ENCODE results near the gene KRTCAP2. TPM values are rescaled to one million over a fixed set of nuclear protein-coding genes. Genes with fewer than 3 reads are reported as not detected.

KRTCAP2 gene
- total RNA-seq, 1 donor from 2014 or later = 117 TPM

DNA sequence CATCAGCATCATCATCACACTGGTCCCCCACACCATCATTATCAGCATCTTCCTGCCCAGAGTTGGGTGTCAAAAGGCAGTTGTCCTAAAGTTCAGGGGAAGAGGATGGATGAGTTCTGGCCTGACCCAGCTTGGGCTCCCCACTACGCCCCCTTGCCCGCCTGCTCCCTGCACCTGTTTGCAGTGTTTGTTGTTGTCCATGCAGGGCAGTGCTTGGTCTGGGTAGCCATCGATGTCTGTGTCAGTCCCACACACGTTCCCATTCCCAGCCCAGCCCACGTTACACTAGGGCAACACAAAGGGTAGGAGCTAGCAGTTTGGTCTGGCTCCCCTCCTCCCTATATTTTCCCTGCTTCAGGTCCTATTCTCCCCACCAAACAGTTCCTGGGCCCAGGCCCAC lies 27.8 kb upstream of the KRTCAP2 start:
- intact Hi-C loops (cut with DNase I) = no loop called here
- Histone ChIP-seq H3K4me1 (peaks cover 7% of the 10 kb centered on the region), H3K27ac (no peak overlapping the region), H3K9me3 (no peaks in the 10 kb centered on the region), H3K36me3 (peaks cover 0 to 4% of the 10 kb centered on the region in 2 donors), H3K27me3 (no peaks in the 10 kb centered on the region), H3K4me3 (no peak overlapping the region)
- no peak for DNase-seq (ENCODE audit: extremely low spot score in 2 of 2)
- TF ChIP-seq POLR2AphosphoS5 (IDR thresholded peaks at IDR 0.05; ENCODE audit: insufficient read depth in 1 of 2, low read depth in 1 of 2) (no peak), POLR2A (IDR thresholded peaks at IDR 0.05) (no peak)
- TF ChIP-seq, protein P1, sequence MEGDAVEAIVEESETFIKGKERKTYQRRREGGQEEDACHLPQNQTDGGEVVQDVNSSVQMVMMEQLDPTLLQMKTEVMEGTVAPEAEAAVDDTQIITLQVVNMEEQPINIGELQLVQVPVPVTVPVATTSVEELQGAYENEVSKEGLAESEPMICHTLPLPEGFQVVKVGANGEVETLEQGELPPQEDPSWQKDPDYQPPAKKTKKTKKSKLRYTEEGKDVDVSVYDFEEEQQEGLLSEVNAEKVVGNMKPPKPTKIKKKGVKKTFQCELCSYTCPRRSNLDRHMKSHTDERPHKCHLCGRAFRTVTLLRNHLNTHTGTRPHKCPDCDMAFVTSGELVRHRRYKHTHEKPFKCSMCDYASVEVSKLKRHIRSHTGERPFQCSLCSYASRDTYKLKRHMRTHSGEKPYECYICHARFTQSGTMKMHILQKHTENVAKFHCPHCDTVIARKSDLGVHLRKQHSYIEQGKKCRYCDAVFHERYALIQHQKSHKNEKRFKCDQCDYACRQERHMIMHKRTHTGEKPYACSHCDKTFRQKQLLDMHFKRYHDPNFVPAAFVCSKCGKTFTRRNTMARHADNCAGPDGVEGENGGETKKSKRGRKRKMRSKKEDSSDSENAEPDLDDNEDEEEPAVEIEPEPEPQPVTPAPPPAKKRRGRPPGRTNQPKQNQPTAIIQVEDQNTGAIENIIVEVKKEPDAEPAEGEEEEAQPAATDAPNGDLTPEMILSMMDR (IDR thresholded peaks at IDR 0.05) = no peak

- Histone ChIP-seq H3K27me3 (no peaks in the 10 kb centered on the region), H3K9me3 (no peaks in the 10 kb centered on the region), H3K4me3 (no peak overlapping the region), H3K36me3 (peaks cover 0 to 4% of the 10 kb centered on the region in 2 donors), H3K27ac (no peak overlapping the region), H3K4me1 (peaks cover 16% of the 10 kb centered on the region)
- no peak for DNase-seq (ENCODE audit: extremely low spot score in 2 of 2)
- no peak for TF ChIP-seq POLR2A (IDR thresholded peaks at IDR 0.05)
- TF ChIP-seq, protein P1 (IDR thresholded peaks at IDR 0.05) = no peak
- TF ChIP-seq POLR2AphosphoS5 (IDR thresholded peaks at IDR 0.05; ENCODE audit: insufficient read depth in 1 of 2, low read depth in 1 of 2) = no peak
- intact Hi-C loops (cut with DNase I) = no loop called here
These were observed 26.7 kb upstream of the KRTCAP2 start for GRCh38 chr1:155199792-155200191.

GRCh38 chr1:155198547-155198906 lies 25.4 kb upstream of the KRTCAP2 start:
- H3K36me3 ChIP-seq = peaks cover 0 to 4% of the 10 kb centered on the region in 2 donors
- no peak for DNase-seq (ENCODE audit: extremely low spot score in 2 of 2)
- H3K4me3 ChIP-seq = no peak overlapping the region
- intact Hi-C loops (cut with DNase I) = no loop called here
- peaks cover 28% of the 10 kb centered on the region for H3K4me1 ChIP-seq
- no peaks in the 10 kb centered on the region for H3K9me3 ChIP-seq
- H3K27ac ChIP-seq = no peak overlapping the region
- no peaks in the 10 kb centered on the region for H3K27me3 ChIP-seq
- TF ChIP-seq POLR2AphosphoS5 (IDR thresholded peaks at IDR 0.05; ENCODE audit: insufficient read depth in 1 of 2, low read depth in 1 of 2) (no peak), POLR2A (IDR thresholded peaks at IDR 0.05) (no peak)
- TF ChIP-seq, protein P1 (IDR thresholded peaks at IDR 0.05) = no peak

DNA sequence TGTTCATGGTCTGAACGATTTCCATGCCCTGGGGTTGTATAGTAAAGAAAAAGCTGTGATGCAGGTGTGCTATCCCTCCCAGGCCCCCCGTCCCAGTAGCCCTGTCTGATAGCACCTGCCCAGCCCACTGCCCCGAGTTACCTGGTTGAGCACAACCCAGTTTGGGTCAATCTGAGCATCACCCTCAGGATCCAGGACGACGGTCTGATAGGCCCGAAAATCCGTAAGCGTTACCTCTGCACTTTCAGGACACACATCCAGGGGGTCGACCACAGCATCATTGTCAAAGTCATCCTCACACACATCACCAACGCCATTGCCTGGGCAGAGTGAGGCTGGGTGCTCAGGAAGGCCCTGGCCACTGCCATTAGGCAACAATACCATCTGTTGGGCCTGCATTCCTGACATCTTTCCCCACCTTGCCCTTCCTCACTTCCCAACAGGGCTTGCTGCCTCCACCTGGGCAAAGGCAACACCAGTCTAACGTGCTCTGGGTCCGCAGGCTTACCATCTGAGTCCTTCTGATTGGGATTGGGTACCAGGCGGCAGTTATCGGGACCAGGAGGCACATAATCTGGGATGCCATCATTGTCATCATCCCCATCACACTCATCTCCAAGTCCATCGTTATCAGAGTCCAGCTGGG lies 24.9 kb upstream of the KRTCAP2 start:
- DNase-seq (ENCODE audit: extremely low spot score in 2 of 2) = no peak
- H3K4me1 ChIP-seq = peaks cover 32% of the 10 kb centered on the region
- TF ChIP-seq, protein P1 (IDR thresholded peaks at IDR 0.05) = no peak
- TF ChIP-seq POLR2AphosphoS5 (IDR thresholded peaks at IDR 0.05; ENCODE audit: insufficient read depth in 1 of 2, low read depth in 1 of 2) (no peak), POLR2A (IDR thresholded peaks at IDR 0.05) (no peak)
- intact Hi-C loops (cut with DNase I) = no loop called here
- H3K27ac ChIP-seq = no peak overlapping the region
- H3K9me3 ChIP-seq = no peaks in the 10 kb centered on the region
- H3K36me3 ChIP-seq = peaks cover 0 to 4% of the 10 kb centered on the region in 2 donors
- H3K27me3 ChIP-seq = no peaks in the 10 kb centered on the region
- no peak overlapping the region for H3K4me3 ChIP-seq

- H3K9me3 ChIP-seq = no peaks in the 10 kb centered on the region
- intact Hi-C loops (cut with DNase I) = no loop called here
- H3K27ac ChIP-seq = no peak overlapping the region
- peaks cover 0 to 4% of the 10 kb centered on the region in 2 donors for H3K36me3 ChIP-seq
- H3K4me3 ChIP-seq = no peak overlapping the region
- peaks cover 39% of the 10 kb centered on the region for H3K4me1 ChIP-seq
- no peak for DNase-seq (ENCODE audit: extremely low spot score in 2 of 2)
- no peaks in the 10 kb centered on the region for H3K27me3 ChIP-seq
- no peak for TF ChIP-seq POLR2AphosphoS5 (IDR thresholded peaks at IDR 0.05; ENCODE audit: insufficient read depth in 1 of 2, low read depth in 1 of 2)
- TF ChIP-seq, protein P1 (IDR thresholded peaks at IDR 0.05) = no peak
- TF ChIP-seq POLR2A (IDR thresholded peaks at IDR 0.05) = no peak
These were observed 24.0 kb upstream of the KRTCAP2 start for GRCh38 chr1:155196893-155197638.
